ENCODE data around the gene TMEM240. TPM values are rescaled to one million over a fixed set of nuclear protein-coding genes. Genes with fewer than 3 reads are reported as not detected.

The TMEM240 gene
- total RNA-seq, 2 donors from 2014 or later = 0.77 to 0.91 TPM

GRCh38 chr1:1541956-1542765 is 1.7 kb upstream of the TMEM240 start:
- Histone ChIP-seq H3K4me1 (peaks cover 4% of the 10 kb centered on the region), H3K27me3 (no peaks in the 10 kb centered on the region), H3K27ac (no peak overlapping the region), H3K9me3 (no peaks in the 10 kb centered on the region), H3K9ac (ENCODE audit: low read depth in 2 of 2, low read length in 2 of 2) (no peak overlapping the region), H3K36me3 (no peaks in the 10 kb centered on the region), H3K4me3 (no peak overlapping the region)
- intact Hi-C loops (cut with DNase I) = no loop called here
- TF ChIP-seq CTCF (IDR thresholded peaks at IDR 0.05) = no peak
- DNase-seq = no peak

GRCh38 chr1:1540818-1541628 is 599 bp upstream of the TMEM240 start:
- Histone ChIP-seq H3K4me3 (peak overlapping the region; percentile 36), H3K27ac (no peak overlapping the region), H3K9ac (ENCODE audit: low read depth in 2 of 2, low read length in 2 of 2) (peak overlapping the region in 1 of 2 donors; percentile 66), H3K4me1 (peaks cover 4% of the 10 kb centered on the region), H3K27me3 (no peaks in the 10 kb centered on the region), H3K9me3 (no peaks in the 10 kb centered on the region), H3K36me3 (no peaks in the 10 kb centered on the region)
- intact Hi-C loops (cut with DNase I) = no loop called here
- DNase-seq = no peak
- no peak for TF ChIP-seq CTCF (IDR thresholded peaks at IDR 0.05)

- intact Hi-C loops (cut with DNase I) = no loop called here
- Histone ChIP-seq H3K36me3 (no peaks in the 10 kb centered on the region), H3K27ac (no peak overlapping the region), H3K27me3 (no peaks in the 10 kb centered on the region), H3K9ac (ENCODE audit: low read depth in 2 of 2, low read length in 2 of 2) (peak overlapping the region; percentile 5 to 35), H3K4me3 (peak overlapping the region; percentile 36), H3K9me3 (no peaks in the 10 kb centered on the region), H3K4me1 (peaks cover 4% of the 10 kb centered on the region)
- TF ChIP-seq CTCF (IDR thresholded peaks at IDR 0.05) = no peak
- DNase-seq = no peak
Observed at GRCh38 chr1:1539310-1540089, 924 bp downstream of the TMEM240 start.

GRCh38 chr1:1538989-1539309 is 1.5 kb downstream of the TMEM240 start:
- no peak for TF ChIP-seq CTCF (IDR thresholded peaks at IDR 0.05)
- Histone ChIP-seq H3K27ac (no peak overlapping the region), H3K4me3 (no peak overlapping the region)

DNA sequence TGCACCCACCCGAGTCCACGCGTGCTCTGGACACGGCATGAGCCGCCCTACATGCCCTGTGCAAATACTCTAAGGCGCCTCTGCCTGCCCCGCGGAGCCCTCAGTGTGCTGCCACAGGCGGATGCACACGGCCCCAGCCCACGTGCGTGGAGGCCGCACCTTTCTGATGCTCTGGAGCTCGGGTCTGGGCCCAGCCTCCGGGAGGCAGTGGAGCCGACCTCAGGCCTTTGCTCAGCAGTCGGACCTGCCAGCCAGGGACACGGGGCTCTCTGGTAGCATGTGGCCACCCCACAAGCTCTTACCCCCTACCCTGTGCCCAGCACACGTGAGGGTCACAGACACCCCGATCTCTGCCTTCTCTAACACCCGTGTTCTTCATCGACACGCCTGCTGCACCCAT is 2.1 kb downstream of the TMEM240 start:
- no peaks in the 10 kb centered on the region for H3K27me3 ChIP-seq
- no peaks in the 10 kb centered on the region for H3K36me3 ChIP-seq
- no peak overlapping the region for H3K9ac ChIP-seq (ENCODE audit: low read depth in 2 of 2, low read length in 2 of 2)
- no peak for TF ChIP-seq CTCF (IDR thresholded peaks at IDR 0.05)
- peaks cover 4% of the 10 kb centered on the region for H3K4me1 ChIP-seq
- H3K27ac ChIP-seq = no peak overlapping the region
- no peak overlapping the region for H3K4me3 ChIP-seq
- intact Hi-C loops (cut with DNase I) = no loop called here
- no peak for DNase-seq
- no peaks in the 10 kb centered on the region for H3K9me3 ChIP-seq

More at GRCh38 chr1:1538989-1539309, 1.5 kb downstream of the TMEM240 start:
- Histone ChIP-seq H3K9me3 (no peaks in the 10 kb centered on the region), H3K4me1 (peaks cover 4% of the 10 kb centered on the region), H3K9ac (ENCODE audit: low read depth in 2 of 2, low read length in 2 of 2) (peak overlapping the region in 1 of 2 donors; percentile 5), H3K36me3 (no peaks in the 10 kb centered on the region), H3K27me3 (no peaks in the 10 kb centered on the region)
- no peak for DNase-seq
- intact Hi-C loops (cut with DNase I) = no loop called here
